Left hindlimb (tissue), 1 donor: ENCODE data around the gene AOPEP.

Experiments used
- DNase-seq: peaks from one replicate; pipeline ENCODE4 v3.0.0-alpha.2; 2018

AOPEP gene

DNA sequence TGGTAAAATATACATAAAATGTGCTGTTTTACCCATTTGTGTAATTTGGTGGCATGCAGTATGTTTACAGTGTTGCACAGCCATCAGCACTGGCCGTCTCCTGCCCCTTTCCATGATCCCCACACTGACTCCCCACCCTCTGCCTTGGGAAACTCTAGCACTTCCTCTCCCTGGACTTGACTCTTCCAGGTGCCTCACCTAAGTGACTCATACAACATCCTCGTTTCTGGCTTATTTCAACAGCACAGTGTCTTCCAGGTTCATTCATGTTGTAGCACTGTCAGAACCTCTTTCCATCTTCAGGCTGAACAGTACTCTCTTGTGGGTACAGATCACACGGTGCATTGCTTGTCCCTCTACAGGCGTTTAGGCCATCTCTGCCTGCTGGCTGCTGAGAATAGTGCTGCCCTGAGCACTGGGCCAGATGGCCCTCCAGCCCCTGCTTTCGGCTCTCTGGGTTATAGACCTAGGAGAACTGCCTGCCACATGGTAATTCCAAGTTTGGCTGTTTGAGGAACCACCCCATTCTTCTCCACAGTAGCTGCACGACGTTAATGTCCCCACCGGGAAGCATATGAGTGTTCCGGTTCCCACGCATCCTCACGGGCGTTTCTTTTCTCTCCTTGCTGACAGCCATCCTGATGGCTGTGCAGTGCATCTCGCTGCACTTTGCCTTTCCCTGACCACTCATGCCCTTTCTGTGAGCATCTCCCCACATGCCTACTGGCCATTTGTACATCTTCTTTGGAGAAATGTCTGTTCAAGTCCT, 379.2 kb downstream of the AOPEP start:
- DNase-seq = no peak

DNA sequence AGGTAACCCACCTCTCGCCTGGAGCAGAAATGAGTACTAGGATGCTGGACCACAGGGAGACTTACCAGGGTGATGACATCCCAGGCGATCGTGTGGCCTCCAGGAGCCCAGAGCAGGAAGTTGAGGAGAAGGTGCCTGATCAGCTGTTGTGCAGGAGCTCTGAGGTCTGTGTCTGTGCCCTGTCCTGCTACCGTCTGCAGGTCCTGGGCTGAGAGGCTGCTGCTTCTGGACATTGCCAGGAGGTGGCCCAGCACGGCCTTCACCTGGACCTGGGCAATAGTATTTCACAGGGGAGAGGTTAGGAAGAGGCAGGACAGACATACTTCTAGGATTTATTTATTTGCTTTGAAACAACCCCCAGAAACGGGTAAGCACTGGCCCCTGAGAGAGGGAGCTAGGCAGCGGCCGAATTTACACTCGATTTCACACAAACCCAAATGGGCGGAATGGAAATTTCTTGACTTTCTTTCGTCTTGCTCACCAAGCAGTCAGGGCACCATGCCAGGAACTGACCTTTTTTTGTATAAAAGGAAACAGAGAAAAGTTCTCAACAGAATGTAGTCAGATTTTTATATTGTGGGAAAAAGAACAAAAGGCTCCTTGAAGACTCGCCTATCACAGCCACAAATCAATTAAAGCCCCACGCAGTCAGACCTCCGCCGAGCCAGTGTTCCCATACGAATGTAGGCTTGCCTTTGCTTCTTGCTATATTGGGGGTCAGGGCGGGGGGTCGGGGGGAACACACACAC, 380.7 kb downstream of the AOPEP start:
- no peak for DNase-seq

DNA sequence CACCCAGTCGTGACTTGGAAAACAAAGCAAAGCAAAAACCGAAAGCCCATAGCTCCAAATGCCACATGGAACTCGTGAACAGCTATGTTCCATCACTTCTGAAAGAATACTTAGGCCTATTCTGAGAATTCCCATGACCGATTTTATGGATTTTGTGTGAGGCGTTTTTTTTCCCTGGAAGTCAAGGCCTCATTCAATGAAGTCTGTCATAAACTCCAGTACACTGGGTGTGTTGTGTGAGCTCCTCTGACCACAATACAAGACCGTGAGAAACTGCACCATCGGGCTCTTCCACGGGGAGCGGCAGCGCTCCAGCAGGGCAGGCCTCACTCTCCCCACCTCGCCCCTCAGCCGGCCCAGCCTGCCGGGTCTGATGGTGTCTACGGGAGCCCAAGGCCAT, 381.5 kb downstream of the AOPEP start:
- DNase-seq = no peak

DNA sequence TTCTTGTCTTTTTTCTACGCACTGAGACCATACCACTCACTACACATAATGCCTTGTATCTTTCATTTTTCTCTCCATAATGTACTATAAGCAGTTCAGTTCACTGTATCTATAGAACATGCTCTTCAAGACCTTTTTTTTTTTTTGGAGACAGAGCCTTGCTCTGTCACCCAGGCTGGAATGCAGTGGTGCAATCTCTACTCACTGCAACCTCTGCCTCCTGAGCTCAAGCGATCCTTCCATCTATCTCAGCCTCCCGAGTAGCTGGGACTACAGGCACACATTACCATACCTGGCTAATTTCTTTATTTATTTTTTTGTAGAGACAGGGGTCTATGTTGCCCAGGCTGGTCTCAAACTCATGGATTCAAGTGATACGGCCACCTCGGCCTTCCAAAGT, 382.3 kb downstream of the AOPEP start:
- DNase-seq = no peak

DNA sequence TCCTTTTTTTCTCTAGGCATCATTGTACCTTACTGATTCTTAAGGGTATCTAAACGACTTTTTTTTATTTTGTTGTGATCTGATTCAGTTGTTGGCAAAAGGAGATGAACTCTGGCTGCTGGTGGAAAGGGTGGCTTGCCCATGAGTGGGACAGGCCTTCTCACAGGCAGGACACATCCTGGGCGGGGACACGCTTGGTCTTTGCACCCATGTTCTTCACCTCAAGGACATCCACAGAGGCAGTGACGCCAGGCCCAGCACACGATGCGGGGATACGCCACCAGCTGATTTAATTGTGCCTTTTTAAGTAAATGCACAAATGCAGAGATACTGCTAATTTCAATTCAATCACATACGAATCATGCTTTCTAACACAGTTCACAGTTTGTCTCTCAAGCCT, 383.0 kb downstream of the AOPEP start:
- DNase-seq = no peak

DNA sequence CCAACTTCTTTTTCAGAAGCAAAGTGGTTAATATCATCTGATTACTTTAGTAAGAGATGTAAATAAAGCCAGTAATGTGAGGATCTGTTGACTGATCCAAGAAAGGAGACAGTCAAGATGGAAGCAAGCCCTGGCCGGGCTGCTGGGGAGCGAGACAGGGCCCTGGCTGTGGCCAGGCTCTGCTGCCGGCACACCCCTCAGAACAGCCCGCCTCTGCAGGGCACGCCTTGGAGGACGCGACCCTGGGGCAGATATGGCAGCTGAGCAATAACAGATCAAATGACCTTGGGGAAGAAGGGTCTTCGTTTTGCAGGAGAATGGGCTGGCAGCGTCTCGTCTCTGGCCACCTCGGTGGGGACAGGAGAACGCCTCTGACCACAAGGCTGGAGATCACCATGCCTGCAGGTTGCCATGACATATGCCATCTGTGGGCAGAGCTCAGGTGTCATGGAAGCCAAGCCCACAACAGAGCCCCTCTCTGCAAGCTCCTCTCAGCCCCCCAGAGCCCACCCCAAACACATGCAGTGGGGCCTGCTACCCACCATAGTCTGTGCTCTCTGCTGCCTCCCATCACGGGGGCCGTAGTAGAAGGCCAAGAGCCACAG, 384.5 kb downstream of the AOPEP start:
- DNase-seq = no peak

DNA sequence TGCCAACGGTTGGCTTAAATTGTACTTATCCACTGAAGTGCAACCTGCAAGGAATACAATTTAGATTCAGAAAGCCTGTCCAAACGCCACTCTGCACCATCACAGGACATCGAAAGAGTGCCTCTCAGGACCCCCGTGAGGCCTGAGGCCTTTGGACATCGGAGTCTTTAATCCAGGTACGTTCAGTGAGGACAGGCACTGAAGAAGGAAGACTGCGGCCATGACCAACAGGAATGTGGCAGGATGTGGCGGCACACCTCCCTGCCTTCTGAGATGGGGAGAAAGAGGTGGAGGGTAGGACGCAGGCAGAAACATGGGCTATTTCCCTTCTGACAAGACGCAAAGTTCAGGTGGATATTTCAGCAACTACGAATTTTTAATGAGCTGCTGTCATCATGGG, 385.2 kb downstream of the AOPEP start:
- no peak for DNase-seq

DNA sequence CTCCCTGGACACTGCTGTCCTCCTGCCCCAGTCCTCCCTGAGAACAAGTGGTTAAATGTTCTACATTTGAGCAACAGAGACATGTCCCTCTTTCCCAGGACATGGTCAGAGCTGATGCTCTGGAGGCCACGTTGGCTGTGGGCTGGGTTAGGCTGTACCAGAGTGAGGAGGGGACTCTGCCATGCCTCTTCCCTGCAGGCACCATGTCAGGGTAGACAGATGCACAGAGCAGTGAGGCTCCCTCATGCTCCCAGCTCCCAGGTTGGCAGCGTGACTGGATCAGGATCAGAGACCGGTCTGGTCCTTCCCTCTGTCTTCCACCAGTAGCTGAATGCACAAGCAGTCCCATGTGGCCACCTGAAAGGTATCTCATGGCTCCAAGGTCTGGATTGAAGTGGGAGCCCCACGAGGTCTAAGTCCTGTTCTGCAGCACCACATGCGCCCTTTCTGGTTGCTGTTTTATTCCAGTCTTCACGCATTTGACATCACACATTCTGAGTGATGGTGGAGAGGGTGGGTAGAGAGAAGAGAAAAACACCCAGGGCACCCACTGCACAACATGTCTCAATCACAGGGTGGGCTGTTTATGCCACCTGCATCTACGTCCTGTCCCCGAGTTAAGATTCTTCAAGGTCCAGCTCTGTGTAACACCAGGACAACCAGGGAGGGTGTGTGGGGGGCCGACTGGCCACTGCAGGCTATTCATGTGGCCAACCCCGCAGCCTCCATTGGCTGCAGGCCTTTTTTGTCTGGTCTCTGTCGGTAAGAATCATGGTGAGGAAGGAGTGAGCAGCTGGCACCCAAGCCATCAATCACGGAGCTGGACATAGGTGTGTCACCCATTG, 386.2 kb downstream of the AOPEP start:
- no peak for DNase-seq

DNA sequence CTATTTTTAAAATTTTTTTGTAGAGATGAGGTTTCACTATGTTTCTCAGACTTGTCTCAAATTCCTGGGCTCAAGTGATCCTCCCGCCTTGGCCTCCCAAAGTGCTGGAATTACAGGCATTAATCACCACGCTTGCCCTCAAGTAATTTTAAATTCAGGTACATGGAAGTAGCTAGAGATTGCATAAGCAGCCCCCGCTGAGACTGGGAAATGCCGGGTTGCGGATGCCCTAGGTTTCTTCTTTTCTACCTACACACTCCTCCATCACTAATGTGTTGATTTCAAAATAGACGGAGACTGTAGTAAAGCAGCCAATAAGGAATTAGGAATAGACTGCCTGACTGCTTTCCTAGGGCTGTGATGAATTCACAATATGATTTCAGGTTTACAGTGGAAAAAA, 388.6 kb downstream of the AOPEP start:
- no peak for DNase-seq

DNA sequence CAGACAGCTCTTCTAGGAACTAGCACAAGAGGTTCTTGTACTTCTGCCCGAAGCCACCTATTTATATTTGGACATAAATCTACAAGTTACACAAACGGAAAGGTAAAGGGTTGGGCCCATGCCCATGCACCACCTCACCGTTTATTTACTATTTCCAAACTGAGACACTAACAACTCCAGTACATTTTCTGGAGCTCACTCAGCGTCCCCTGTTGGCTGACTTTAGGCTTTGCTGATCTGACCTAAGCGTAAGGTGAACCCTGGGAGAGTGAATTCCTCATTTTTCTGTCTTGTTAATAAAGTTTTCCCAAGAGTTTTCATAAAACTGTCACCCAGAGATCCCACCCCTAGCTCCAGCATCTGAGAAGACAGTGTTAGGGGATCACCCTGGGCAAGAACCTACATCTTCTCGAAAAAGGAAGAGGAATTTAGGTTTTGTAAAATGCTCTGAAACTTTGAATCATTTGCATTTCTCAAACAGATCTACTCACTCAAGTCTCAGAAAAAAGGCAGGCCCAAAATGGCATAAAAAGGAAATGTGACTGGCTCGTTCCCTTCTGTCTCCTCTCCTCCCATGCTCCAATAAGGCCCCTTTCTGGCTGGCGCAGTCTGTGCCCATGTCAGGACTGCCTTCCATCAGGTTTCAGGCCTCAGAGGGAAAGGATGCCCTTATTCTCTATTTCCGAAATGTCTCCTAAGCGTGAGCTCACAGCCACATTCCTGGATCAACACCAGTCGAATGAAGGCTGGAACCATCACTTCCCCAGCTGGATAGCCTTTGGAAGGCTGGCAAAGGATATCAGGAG, 389.7 kb downstream of the AOPEP start:
- DNase-seq = no peak

DNA sequence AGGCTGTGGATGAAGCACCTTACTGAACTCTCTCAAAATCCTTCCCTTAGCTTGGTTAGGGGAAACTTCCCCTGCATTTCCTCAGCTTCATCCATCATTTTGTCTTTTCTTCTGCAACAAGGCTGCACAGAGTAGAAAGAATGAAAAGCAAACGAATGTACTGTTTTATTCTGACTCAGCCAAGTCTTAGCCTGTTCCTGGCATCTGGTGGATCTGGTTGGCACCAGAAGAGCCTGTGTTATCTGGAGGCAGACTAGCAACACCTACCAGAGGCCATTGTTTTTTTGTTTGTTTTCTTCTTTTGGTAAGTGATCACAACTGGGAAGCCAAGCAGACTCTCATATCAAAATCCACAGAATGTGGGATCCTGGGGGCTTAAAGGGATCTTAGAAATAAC, 390.3 kb downstream of the AOPEP start:
- DNase-seq = no peak

DNA sequence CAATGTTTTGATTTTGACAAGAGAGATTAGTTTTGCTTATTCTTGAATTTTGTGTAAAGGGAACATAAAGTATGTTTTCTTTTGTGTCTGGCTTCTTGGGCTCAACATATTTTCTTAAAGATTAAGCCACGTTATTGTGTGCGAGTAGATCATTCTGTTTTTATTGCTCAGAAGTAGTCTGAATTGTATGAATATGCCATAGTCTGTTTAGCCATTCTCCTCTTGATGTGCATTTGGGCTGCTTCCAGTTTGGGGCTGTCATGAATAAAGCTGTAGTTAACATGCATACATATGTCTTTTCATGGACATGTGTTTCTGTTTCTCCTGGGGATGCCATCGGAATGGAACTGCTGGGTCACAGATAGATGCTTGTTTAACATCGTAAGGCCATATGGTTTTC, 392.1 kb downstream of the AOPEP start:
- no peak for DNase-seq

DNA sequence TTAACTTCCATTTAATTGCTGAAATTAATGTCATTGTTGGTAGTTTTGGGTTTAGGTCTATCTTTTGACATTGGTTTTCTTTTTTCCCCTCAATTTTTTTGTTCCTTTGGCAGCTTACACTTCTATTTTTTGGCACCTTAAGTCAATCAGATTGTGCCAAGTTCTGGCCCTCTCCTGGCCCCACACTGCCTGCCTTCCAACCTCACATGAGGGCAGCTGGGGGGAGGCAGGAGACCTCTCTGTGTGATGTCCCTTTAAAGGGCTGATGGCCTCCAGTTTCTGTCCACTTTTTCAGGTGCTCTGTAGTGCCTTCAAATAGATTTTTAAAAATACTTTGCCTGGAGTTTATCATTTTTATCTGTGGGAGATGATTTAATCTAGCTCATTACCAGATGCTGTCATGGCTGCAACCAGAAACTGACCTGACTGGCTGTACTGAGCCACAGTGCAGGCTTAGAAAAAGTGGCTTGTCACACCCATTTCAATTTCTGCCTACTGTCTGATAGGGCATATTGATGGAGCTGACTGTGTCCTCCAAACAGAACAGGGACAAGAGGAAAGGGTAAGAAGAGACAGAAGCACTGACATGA, 394.4 kb downstream of the AOPEP start:
- no peak for DNase-seq

DNA sequence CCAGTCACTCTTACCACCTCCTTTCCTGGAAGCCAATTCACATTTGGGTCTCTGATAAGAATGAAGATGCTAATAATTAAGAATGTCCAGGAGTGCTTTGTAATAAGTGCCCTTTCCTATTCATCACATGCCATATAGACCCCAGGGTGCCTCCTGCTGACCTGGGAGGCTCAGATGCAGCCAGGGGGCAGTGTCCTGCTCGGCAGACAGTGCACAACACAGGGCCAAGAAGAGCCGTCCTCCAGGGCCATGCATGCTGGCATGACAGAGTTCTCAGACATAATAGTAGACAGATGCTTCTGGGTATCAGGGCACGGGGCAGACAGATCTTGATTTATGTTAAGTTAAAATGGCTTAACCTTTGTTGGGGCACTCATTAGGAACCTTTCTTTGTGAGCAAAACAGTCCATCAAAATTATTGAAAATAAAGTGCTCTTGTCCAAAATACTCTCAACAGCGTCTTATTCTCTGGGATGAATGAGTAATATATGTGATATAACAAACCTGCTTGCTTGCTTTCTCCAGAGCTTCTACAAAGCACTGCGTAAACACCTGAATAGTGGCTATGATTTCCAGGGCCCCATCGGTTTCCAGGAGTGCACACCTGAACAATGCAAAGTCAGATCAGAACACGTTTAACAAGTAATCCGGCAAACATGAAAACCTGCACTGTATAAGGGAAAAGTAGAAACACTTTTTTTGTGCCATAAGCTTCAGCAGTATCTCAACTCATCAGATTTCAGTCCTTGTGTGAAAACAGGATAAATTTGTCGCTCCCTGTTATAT, 398.3 kb downstream of the AOPEP start:
- no peak for DNase-seq

DNA sequence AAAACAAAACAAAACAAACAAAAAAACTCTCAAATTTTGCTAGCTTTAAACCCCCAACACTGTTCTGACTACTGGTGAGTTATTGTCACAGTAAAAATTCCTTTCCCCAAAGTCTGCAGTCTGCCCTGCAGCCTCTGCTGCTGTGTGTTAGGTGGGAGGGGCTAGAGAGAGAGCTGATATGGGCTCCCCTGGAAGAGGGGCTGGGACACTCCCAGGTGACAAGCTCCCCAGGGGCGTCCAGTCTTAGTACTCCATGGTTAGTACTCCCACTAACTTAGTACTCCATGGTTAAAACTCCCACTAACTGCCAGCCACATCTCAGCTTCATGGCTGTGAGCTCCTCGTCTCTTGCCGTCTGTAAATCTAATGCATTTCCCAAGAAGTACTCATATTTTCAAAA, 399.2 kb downstream of the AOPEP start:
- no peak for DNase-seq

DNA sequence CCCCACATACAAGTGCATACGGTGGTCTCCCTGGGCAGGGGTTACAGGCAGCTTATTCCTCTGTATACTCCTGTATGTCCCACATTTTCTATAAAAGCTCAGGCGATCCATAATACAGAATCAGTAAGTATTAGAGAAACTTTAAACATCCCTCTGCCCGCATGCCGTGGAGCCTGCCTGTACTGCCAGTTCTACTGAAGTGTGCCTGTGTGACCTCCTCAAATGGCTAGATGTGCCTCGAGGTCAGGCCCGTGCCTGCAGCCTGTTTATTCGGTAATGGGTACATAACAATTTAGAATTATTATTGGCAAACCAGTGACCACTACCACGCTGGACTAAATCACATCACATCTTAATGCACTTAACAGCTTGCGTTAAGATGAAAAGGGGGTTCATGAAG, 400.2 kb downstream of the AOPEP start:
- no peak for DNase-seq

DNA sequence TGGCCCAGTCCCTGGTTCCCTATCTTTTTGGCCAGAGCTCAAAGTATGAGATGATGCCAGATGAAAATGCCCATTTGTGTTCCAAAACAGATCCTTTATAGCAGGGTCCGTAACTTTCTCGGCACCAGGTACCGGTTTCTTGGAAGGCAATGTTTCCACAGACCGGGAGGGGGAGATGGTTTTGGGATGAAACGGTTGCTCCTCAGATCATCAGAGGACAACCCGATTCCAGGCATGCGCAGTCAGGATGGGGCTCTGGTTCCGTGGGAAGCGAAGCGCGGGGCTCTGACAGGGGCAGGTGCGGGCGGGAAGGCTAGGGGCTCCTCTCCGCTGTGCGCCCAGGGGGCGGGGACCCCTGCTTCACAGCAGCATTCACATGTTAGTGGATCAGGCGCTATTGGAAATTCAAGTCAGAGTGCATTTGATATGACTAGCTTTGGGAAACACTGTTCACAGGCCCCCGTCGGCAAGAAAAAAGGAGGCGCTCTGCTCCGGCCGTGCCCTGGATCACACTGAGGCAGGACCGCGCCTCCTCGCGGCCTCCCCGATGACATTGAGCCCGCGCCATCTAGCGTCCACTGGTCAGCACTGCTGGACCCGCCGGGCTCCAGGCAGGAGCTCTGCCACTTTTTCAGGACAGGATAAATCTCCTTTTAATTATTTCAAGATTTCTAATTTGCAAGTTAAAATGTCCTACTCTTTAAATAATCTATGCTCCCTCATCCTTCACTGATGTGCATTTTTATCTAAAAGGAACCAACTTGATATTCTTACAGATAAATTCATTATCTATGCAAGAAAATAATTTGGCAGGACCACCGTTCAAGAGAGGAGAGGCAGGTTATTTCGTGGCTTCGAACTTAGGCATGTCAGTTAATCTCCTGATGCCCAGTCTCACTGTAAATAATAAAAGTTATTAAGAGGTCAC, 401.0 kb downstream of the AOPEP start:
- peak; percentile 88 for DNase-seq

DNA sequence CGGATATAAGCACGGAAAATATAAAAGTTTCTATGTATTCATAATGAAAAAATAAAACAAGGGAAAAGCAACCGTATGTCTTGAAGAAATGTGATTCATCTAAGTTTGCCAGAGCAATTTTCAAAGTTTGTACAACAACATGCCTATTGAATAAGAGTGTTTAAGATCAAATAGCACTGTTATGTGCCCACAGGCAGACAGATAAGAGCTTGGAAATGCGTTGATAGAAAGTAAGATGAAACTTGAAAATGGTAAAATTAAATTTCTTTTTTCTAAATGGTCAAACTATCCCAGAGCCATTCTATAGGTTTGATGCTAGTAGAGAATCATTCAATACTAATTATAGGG, 401.7 kb downstream of the AOPEP start:
- no peak for DNase-seq

DNA sequence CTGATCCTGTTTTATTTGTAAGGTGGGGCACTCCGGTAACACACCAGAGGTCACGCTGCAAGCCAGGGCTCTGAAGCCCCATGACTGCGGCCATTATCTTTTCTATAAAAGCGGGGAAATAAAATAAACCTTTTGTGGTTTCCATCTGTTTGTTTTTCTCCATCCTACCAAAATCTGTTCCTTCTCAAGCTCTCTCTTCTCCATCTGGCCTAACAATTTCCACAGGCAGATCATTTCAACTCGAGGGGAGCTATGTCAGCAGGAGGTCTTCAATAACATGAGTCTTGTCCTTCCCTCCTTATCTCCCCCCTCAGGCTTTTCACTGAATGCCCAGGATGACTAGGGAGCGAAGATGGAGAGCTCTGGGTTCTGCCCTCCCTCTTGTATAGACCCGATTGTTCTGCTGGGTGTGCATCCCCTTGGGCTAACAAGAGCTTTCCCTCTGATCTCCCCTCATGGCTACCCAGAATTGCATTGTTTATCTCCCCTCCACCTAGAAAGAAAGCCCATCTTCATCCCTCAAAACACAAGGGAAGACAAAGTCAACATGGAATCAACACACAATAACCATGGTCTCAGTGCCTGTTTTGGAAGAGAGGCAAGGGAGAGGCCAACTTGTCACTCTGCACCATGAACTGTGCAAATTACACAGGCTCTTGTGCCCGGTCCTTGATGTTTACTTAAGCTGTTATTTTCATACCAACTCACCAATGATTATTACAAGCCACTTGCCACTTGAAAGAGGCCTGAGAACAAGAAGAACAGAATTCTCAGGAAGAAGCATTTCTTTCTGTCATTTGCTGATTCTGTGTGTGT, 403.2 kb downstream of the AOPEP start:
- DNase-seq = no peak
